LoVo (cell line): ENCODE measurements around the gene AP5S1.
"Not testable (repeated sequence)": the region's sequence is repeated elsewhere in the genome, so short reads cannot be mapped to it uniquely, and the experiment has no call there.

Experiments used
- DNase-seq: peaks from one replicate; pipeline ENCODE4 v3.0.0-alpha.2; 2016; ENCODE audit warnings: low spot score

AP5S1 gene

DNA sequence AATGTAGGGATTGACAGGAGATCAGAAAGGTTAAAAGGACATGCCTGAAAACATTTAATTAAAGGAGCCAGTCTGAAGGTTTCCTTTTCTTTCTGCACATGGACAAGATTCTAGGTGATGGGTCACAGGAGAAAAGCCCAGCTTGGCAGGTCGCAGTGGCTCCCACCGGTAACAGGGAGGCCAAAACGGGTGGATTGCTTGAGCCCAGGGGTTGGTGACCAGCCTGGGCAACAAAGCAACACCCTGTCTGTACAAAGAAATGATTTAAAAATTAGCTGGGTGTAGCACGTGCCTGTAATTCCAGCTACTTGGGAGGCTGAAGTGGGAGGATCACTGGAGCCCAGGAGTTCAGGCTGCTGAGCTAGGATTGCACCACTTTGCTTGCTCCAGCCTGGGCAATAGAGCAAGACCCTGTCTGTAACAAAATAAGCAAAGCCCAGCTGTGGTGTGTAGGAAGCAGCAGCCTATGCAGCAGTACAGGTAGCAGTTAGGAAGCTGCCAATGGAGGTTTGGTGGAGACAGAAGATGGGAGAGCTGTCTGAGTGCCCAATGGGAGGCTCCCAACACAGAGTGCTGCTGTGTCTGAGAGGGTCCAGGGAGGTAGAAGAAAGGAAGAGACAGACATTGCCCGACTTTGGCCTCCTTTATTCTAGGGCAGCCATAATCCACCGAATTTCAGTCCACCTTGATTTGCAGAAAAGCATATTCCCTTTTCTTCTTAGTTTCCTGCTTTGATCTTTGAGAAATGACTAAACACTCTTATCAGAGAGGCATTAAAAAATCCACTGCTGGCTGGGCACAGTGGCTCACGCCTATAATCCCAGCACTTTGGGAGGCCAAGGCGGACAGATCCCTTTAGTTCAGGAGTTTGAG lies 7.1 kb upstream of the AP5S1 start:
- no peak for DNase-seq

GRCh38 chr20:3813848-3814581 lies 6.3 kb upstream of the AP5S1 start:
- no peak for DNase-seq

GRCh38 chr20:3814928-3815495 lies 5.3 kb upstream of the AP5S1 start:
- no peak for DNase-seq

GRCh38 chr20:3815703-3816315 lies 4.5 kb upstream of the AP5S1 start:
- no peak for DNase-seq

DNA sequence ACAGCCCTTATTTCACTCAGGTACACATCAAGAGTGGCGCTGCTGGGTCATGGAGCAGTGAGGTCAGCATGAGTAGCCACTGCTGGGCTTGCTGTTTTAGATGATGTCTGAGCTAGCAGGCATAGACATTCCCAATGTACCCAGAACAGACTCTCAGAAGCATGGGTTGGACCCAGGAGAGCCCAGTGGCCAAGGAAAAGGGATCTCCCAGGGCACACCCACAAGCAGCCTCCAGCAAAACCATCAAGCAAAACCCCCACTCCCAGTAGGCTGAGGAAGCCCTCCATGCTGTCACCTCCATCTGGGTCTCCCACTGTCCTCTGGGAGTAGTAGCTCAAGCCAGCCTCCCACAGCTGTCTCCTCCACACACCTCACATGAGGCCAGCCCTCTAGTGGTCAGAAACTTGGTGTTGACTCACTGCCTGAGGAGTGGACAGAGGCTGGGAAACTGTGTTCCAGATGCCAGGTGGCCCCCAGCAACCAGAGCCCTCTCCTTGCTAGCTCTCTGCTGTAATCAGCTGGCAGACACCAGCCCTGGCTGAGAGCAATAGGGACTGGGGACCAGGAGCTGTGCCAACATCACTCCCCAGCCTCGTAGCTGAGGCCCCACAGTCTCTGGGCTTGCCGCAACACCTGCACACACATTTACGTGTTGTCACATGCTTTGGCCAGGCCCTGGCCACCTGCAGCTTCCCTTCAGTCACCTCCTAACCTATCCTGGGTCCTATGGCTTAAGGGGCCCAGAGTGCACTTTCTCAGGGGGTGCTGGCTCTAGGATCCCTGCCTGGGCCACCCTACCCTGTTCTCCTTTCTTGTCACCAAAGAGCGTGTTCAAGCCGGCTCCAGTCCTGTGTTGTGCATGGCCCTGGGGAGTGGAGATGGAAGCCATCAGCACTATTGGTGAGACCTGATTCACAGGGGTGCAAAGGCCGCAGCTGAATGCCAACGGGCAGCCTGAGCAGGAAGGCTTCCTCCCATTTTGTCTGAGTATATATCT lies 1.9 kb upstream of the AP5S1 start:
- peak; percentile 72 for DNase-seq

DNA sequence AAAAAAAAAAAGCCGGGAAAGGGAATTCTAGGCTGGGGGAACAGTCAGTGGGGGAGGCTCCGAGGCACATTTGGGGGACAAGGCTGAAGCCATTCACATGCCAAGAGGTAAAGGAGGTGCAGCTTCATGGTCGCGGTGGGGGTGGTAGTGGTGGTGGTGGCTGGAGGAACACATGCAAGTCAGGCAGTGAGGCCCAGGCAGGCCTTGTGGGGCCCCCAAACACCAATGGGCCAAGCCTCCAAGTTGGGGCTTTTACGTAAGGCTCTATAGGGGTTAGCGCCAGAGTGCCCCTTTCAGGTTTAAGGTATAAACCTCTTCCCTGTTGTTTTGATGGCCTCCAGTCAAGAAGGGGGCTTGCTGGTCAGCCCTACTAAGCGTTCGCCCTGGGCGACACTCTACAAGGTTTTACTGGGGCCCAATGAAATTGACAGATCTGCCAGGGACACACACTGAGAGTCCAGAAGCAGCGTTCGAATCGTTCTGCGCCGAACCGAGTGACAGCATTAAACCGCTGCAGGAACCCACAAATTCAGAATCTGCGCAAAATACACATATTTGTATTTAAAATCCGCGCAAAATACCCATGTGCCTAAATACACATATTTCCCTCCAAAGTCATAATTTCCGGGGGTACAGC lies 818 bp upstream of the AP5S1 start:
- no peak for DNase-seq

DNA sequence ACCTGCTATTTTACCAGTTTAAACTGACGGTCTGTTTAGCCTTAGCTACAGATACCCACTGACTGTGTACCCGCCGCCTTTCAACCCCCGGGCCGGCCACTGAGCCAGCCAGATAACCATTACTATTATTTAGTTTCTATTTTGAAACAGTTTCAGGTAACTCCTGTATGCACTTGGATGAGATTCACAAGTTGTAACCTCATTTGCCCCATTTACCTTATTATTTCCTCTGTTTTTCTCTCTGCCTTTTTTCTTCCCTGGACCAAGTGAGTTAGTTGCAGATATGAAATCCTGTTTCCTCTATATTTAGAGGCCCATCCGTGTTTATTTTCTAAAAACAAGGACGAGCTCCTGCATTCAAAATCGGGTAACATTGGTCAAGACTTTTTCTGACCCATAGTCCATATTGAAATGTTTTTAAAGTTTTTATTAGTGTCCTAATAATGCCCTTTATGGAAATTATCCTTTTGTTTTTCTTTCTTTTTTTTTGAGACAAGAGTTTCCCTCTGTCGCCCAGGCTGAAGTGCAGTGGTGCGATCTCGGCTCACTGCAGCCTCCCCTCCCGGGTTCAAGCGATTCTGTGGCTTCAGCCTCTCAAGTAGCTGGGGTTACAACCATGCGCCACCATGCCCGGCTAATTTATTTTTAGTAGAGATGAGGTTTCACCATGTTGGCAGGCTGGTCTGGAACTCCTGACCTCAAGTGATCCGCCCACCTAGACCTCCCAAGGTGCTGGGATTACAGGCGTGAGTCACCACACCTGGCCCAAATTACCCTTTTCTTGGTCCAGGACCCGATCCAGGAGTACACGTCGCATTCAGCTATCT lies 767 bp downstream of the AP5S1 start:
- no peak for DNase-seq

DNA sequence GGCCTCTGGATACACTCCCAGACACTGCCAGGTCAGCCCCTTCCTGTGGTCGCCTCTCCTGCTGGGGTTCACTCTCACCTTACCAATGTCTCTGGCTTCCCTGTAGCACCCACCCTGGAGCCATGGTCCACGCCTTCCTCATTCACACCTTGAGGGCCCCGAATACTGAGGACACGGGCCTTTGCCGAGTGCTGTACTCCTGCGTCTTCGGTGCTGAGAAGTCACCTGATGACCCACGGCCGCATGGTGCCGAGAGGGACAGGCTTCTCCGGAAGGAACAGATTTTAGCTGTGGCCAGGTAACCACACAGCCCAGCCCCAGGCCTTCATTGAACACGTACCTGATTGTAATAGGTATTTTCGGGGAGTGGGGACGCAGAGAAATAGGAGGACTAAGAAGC lies 1.6 kb downstream of the AP5S1 start:
- no peak for DNase-seq

- no peak for DNase-seq
Observed at GRCh38 chr20:3823881-3824280, 3.5 kb downstream of the AP5S1 start.

- no peak for DNase-seq
Observed at GRCh38 chr20:3825526-3825925, 5.2 kb downstream of the AP5S1 start.

- DNase-seq, result no peak
Observed at GRCh38 chr20:3826420-3826819, 6.1 kb downstream of the AP5S1 start.

DNA sequence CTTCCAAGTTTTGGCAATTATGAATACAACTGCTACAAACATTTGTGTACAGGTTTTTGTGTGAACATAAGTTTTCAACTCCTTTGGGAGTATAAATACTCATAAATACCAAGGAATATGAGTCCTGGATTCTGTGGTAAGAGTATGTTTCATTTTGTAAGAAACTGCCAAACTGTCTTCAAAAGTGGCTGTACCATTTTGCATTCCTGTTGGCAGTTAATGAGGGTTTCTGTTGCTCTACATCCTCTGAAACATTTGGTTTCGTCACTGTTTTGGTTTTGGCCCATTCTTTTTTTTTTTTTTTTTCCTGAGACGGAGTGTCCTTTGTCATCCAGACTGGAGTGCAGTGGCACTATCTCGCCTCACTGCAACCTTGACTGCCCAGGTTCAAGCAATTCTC lies 8.5 kb downstream of the AP5S1 start:
- DNase-seq, result no peak

DNA sequence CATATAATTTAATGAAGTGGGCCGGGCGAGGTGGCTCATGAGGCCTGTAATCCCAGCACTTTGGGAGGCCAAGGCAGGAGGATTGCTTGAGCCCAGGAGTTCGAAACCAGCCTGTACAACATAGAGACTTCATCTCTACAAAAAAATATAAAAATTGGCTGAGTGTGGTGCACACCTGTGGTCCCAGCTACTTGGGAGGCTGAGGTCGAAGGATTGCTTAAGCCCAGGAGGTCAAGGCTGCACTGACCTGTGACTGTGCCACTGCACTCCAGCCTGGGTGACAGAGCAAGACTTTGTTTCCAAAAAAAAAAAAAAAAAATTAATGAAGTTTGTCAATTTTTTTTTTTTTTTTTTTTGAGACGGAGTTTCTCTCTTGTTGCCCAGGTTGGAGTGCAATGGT lies 9.5 kb downstream of the AP5S1 start:
- DNase-seq, result not testable (repeated sequence)

- no peak for DNase-seq
Observed at GRCh38 chr20:3836132-3836531, 15.8 kb downstream of the AP5S1 start.

DNA sequence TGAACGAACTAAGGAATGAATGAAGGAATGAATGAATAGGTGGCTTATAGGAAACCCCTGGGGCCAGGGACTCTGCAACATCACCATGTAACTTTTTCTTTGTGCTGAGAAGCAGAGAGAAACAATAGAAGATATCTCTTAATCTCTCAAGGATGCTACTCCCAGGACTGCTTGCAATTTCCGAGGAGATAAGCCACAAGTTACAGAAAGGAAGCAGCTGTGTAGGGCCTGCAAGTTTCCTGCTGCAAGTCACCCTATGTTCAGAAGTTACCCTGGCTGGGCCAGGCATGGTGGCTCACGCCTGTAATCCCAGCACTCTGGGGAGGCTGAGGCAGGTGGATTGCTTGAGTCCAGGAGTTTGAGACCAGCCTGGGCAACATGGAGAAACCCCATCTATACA lies 19.0 kb downstream of the AP5S1 start:
- DNase-seq, result no peak

DNA sequence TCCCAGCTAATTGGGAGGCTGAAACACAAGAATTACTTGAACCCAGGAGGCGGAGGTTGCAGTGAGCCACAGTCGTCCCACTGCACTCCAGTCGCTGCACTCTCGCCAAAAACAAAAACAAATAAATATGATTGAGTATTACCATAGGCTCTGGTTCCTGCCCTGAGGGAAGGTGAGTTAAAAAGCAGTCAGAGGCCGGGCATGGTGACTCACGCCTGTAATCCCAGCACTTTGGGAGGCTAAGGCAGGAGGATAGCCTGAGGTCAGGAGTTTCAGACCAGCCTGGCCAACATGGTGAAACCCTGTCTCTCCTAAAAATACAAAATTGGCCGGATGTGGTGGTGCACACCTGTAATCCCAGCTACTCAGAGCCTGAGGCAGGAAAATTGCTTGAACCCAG lies 19.9 kb downstream of the AP5S1 start:
- not testable (repeated sequence) for DNase-seq

GRCh38 chr20:3842348-3842930 lies 22.1 kb downstream of the AP5S1 start:
- DNase-seq, result no peak

DNA sequence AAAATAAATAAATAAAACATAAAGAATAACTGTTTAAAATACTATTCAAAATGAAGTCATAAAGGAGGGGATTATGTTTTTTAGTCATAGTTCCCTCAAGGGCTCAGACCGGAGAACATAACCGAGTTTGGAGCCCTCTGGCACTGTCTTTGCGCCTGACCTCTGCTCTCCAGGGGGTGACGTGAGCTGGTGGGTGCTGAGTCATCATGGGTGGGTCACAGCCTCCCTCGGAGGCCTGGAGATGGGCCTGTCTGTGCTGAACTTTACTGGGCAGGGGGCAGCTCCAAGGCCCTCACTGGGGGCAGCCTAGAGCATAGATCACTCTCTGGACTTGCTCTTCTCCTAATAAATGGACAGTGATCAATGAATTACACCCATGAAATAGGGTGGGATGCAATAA lies 23.1 kb downstream of the AP5S1 start:
- DNase-seq, result peak; percentile 52

- not testable (repeated sequence) for DNase-seq
Observed at GRCh38 chr20:3843990-3844619, 23.8 kb downstream of the AP5S1 start.
